IMR-90 (cell line): Measurements from ENCODE around the gene NALCN. TPM values are rescaled to one million over a fixed set of nuclear protein-coding genes. Genes with fewer than 3 reads are reported as not detected.

ENCODE experiments used
- ATAC-seq: fragments of 200-7000 bp; cut with Tn5 transposase; 2 replicates; pipeline ENCODE4 v1.9.1; 2020; ENCODE audit warnings: low read depth, mild to moderate bottlenecking, moderate library complexity
- BruUV-seq: library from RNA; stranded (reverse); fragments of 400-500 nt; replicated peaks from 2 replicates; lab custom pipeline; 2021; lab: Mats Ljungman, UMichigan
- CTCF ChIA-PET: fragments of 300-600 bp; formaldehyde crosslinking; extraction: SDS; loops from one replicate; lab custom pipeline; 2021; ENCODE audit warnings: antibody characterized with exemption; lab: Yijun Ruan, JAX
- POLR2A ChIA-PET: fragments of 300-600 bp; sonication (Branson Sonifier 250); formaldehyde crosslinking; loops from one replicate; lab custom pipeline; 2022; ENCODE audit warnings: antibody characterized with exemption; ENCODE audit not compliant: unreplicated experiment; lab: Charles Lee
- DNase-seq: peaks from one replicate; pipeline ENCODE4 v3.0.0; 2013
- H2AFZ ChIP-seq: replicated peaks from 2 replicates; pipeline ENCODE3; 2013; ENCODE audit warnings: low read length, mild to moderate bottlenecking; ENCODE audit not compliant: poor library complexity
- H2AK5ac ChIP-seq: 2 replicates; pipeline ENCODE4 v1.6.1; 2013; ENCODE audit warnings: low read depth, low read length, inconsistent platforms
- H2AK9ac ChIP-seq: replicated peaks from 2 replicates; pipeline ENCODE3; 2013; ENCODE audit warnings: mild to moderate bottlenecking, low read depth, low read length, moderate library complexity; ENCODE audit not compliant: poor library complexity
- H2BK120ac ChIP-seq: 2 replicates; pipeline ENCODE4 v1.6.1; 2013; ENCODE audit warnings: low read depth, low read length, inconsistent platforms
- H2BK15ac ChIP-seq: 3 replicates; pipeline ENCODE4 v1.6.1; 2013; ENCODE audit warnings: low read depth, low read length, inconsistent platforms
- H2BK20ac ChIP-seq: 2 replicates; pipeline ENCODE4 v1.6.1; 2013; ENCODE audit warnings: low read depth, mild to moderate bottlenecking, inconsistent platforms, low read length, moderate library complexity
- H2BK5ac ChIP-seq: 2 replicates; pipeline ENCODE4 v1.6.1; 2013; ENCODE audit warnings: mild to moderate bottlenecking, low read depth, low read length, inconsistent platforms; ENCODE audit not compliant: poor library complexity, severe bottlenecking
- H3K14ac ChIP-seq: replicated peaks from 2 replicates; pipeline ENCODE4 v1.6.1; 2013; ENCODE audit warnings: low read depth, low read length, inconsistent platforms
- H3K18ac ChIP-seq: 2 replicates; pipeline ENCODE4 v1.6.1; 2013; ENCODE audit warnings: low read depth, low read length, control low read depth
- H3K23ac ChIP-seq: 2 replicates; pipeline ENCODE4 v1.6.1; 2013; ENCODE audit warnings: low read depth, low read length, inconsistent platforms
- H3K27ac ChIP-seq: 2 replicates; pipeline ENCODE4 v1.5.1; 2013; ENCODE audit warnings: mild to moderate bottlenecking, control low read depth, low read length; ENCODE audit not compliant: insufficient read depth
- H3K27me3 ChIP-seq: 2 replicates; pipeline ENCODE4 v1.6.1; 2013; ENCODE audit warnings: low read length; ENCODE audit not compliant: control insufficient read depth, insufficient read depth
- H3K36me3 ChIP-seq: 2 replicates; pipeline ENCODE4 v1.6.1; 2013; ENCODE audit warnings: low read length, mixed read lengths; ENCODE audit not compliant: control insufficient read depth, insufficient read depth
- H3K4ac ChIP-seq: 2 replicates; pipeline ENCODE4 v1.6.1; 2013; ENCODE audit warnings: low read depth, low read length, inconsistent platforms
- H3K4me1 ChIP-seq: 2 replicates; pipeline ENCODE4 v1.6.1; 2013; ENCODE audit warnings: low read length, mixed read lengths; ENCODE audit not compliant: control insufficient read depth, insufficient read depth
- H3K4me2 ChIP-seq: 2 replicates; pipeline ENCODE4 v1.6.1; 2013; ENCODE audit warnings: low read depth, mild to moderate bottlenecking, control low read depth, low read length, moderate library complexity
- H3K4me3 ChIP-seq: 2 replicates; pipeline ENCODE4 v1.5.1; 2013; ENCODE audit warnings: low read depth, mild to moderate bottlenecking, control low read depth, low read length, moderate library complexity; ENCODE audit not compliant: insufficient read depth
- H3K56ac ChIP-seq: 2 replicates; pipeline ENCODE4 v1.6.1; 2013; ENCODE audit warnings: low read length, inconsistent platforms; ENCODE audit not compliant: insufficient read depth; ENCODE audit errors: extremely low read depth
- H3K79me1 ChIP-seq, 2 experiments: 2 replicates each; pipeline ENCODE4 v1.6.1; 2013; ENCODE audit warnings: low read length in 2 of 2, inconsistent platforms in 1 of 2, low read depth in 1 of 2
- H3K9ac ChIP-seq: 2 replicates; pipeline ENCODE4 v1.6.1; 2013; ENCODE audit warnings: low read depth, low read length, control low read depth
- H3K9me1 ChIP-seq: 2 replicates; pipeline ENCODE4 v1.6.1; 2013; ENCODE audit warnings: low read length, inconsistent platforms; ENCODE audit not compliant: insufficient read depth
- H3K9me3 ChIP-seq: 2 replicates; pipeline ENCODE4 v1.6.1; 2013; ENCODE audit warnings: low read length; ENCODE audit not compliant: control insufficient read depth, insufficient read depth
- H4K20me1 ChIP-seq: 2 replicates; pipeline ENCODE4 v1.6.1; 2013; ENCODE audit warnings: low read length, inconsistent platforms; ENCODE audit not compliant: insufficient read depth
- H4K5ac ChIP-seq: 2 replicates; pipeline ENCODE4 v1.6.1; 2013; ENCODE audit warnings: mild to moderate bottlenecking, low read depth, low read length, control low read depth
- H4K8ac ChIP-seq, 2 experiments: 2 replicates each; pipeline ENCODE4 v1.6.1; 2013; ENCODE audit warnings: low read depth in 2 of 2, low read length in 2 of 2, control low read depth in 1 of 2, inconsistent platforms in 1 of 2
- H4K91ac ChIP-seq: 2 replicates; pipeline ENCODE4 v1.6.1; 2013; ENCODE audit warnings: low read depth, low read length, inconsistent platforms; ENCODE audit not compliant: insufficient read depth
- FOS ChIP-seq: fragments of 150-350 bp; IDR thresholded peaks from 2 replicates; pipeline ENCODE4 v1.6.1; 2016; ENCODE audit warnings: low read depth, low read length
- MAFK ChIP-seq: IDR thresholded peaks from 2 replicates; pipeline ENCODE4 v1.6.1; 2012; ENCODE audit warnings: low read depth, low read length, improper control_type of control experiment
- WGBS, 2 experiments: methylation state at CpG; one replicate each; pipeline versions ENCODE4 v1.1.5 to v1.1.7; 2013; ENCODE audit warnings: missing lambda C conversion rate in 2 of 2; ENCODE audit not compliant: insufficient read length in 1 of 2; ENCODE audit errors: extremely low coverage in 2 of 2; 5-methylcytosine and 5-hydroxymethylcytosine counted together
- dilution Hi-C: fragments of 300-500 bp; cut with HindIII; formaldehyde crosslinking; loops from one replicate; pipeline ENCODE4 v1.14.3; 2018; ENCODE audit warnings: low sequenced_read_pairs; ENCODE audit not compliant: unreplicated experiment
- in situ Hi-C: fragments of 300-500 bp; cut with MboI; formaldehyde crosslinking; loops from 3 replicates; pipeline ENCODE4 v1.14.3; 2019; ENCODE audit warnings: low sequenced_read_pairs, inconsistent platforms, mixed read lengths
- intact Hi-C: fragments of 100-400 bp; cut with micrococcal nuclease; formaldehyde crosslinking; loops from 2 replicates; pipeline ENCODE4 v1.10.0; 2022
- polyA plus RNA-seq, 3 experiments: library from polyadenylated mRNA; depleted of rRNA; stranded (reverse); fragments of >200 nt; gene quantifications; 2 replicates each; pipeline ENCODE4 v1.2.3, GENCODE V29; 2012; ENCODE audit warnings: low replicate concordance in 1 of 3
- total RNA-seq: library from RNA; depleted of rRNA; stranded (reverse); fragments of >200 nt; gene quantifications from 2 replicates; pipeline ENCODE4 v1.2.3, GENCODE V29; 2012

NALCN gene
- total and polyA plus RNA-seq, 2 of the 4 experiments (the other 2 are of a cell fraction) = 2.9 to 4.8 TPM

- no peak overlapping the region for H3K56ac ChIP-seq
- no CpG with 5 or more reads among the region's 7 CpGs for WGBS, 2 experiments
- peaks cover 5% of the 10 kb centered on the region for H3K4me1 ChIP-seq
- H4K20me1 ChIP-seq = no peaks in the 10 kb centered on the region
- 0 out of 2 replicates have a peak overlapping the region, but pooled peaks have one; percentile 0 for H2BK120ac ChIP-seq
- H3K9me3 ChIP-seq = no peaks in the 10 kb centered on the region
- peak; percentile 19 for DNase-seq
- H3K14ac ChIP-seq = no peak overlapping the region
- no peak overlapping the region for H3K4me3 ChIP-seq
- no peak overlapping the region for H3K9ac ChIP-seq
- no peaks in the 10 kb centered on the region for H3K36me3 ChIP-seq
- H2AK9ac ChIP-seq = no peak overlapping the region
- TF ChIP-seq FOS (no peak), MAFK (peak; percentile 54; the same call in 1 of the 2 replicates)
- H2BK15ac ChIP-seq = no peak overlapping the region
- no peak overlapping the region for H2AFZ ChIP-seq
- no peak overlapping the region for H4K8ac ChIP-seq
- no peak overlapping the region; the same call in 1 of the 2 replicates for H3K18ac ChIP-seq
- no peaks in the 10 kb centered on the region for H3K27me3 ChIP-seq
- H3K23ac ChIP-seq = no peak overlapping the region
- H3K79me1 ChIP-seq = no peaks in the 10 kb centered on the region
- ChIA-PET CTCF (interaction anchor here (0.5 to 2.2 kb wide), 5 partner anchors 19 to 611 kb away, joined by 5 to 11 read pairs (median 6); no protein-coding TSS in a partner anchor), POLR2A (interaction anchor here (0.7 kb wide), 1 partner anchor 470 kb away, joined by 9 read pairs; no protein-coding TSS in a partner anchor)
- no peak for ATAC-seq
- H2AK5ac ChIP-seq = no peak overlapping the region
- dilution Hi-C loops (no loop called here), intact Hi-C loops (loop anchor here (10.0 kb wide), 1 partner anchor 1309 kb away; no protein-coding TSS in a partner anchor), in situ Hi-C loops (loop anchor here (10.0 to 25.0 kb wide), 4 partner anchors 609 to 1416 kb away; no protein-coding TSS in a partner anchor)
- no peak overlapping the region for H3K27ac ChIP-seq
- H3K4ac ChIP-seq = no peak overlapping the region
- H4K91ac ChIP-seq = no peak overlapping the region
- no TSS peak for BruUV-seq
- H3K4me2 ChIP-seq = no peak overlapping the region
- no peak overlapping the region for H2BK5ac ChIP-seq
- H3K9me1 ChIP-seq = no peaks in the 10 kb centered on the region
- H2BK20ac ChIP-seq = no peak overlapping the region
- no peak overlapping the region for H4K5ac ChIP-seq
Observed at GRCh38 chr13:101146101-101146898, 270.0 kb downstream of the NALCN start.
